HFF-Myc (cell line): ENCODE data around the gene ADRB1.

Experiments
- DNase-seq: peaks from one replicate; pipeline ENCODE4 v3.0.0-alpha.2; 2011; ENCODE audit warnings: low read depth; ENCODE audit errors: extremely low read depth
- H3K4me3 ChIP-seq: replicated peaks from 2 replicates; pipeline ENCODE4 v1.5.1; 2011; ENCODE audit warnings: low read depth, mild to moderate bottlenecking, control low read depth, low read length
- TF ChIP-seq, protein P1 (sequence below): IDR thresholded peaks from 2 replicates; pipeline ENCODE4 v1.5.1; 2012; ENCODE audit warnings: mild to moderate bottlenecking, low read depth, low read length, control low read depth; ENCODE audit errors: missing control alignments

The ADRB1 gene

DNA sequence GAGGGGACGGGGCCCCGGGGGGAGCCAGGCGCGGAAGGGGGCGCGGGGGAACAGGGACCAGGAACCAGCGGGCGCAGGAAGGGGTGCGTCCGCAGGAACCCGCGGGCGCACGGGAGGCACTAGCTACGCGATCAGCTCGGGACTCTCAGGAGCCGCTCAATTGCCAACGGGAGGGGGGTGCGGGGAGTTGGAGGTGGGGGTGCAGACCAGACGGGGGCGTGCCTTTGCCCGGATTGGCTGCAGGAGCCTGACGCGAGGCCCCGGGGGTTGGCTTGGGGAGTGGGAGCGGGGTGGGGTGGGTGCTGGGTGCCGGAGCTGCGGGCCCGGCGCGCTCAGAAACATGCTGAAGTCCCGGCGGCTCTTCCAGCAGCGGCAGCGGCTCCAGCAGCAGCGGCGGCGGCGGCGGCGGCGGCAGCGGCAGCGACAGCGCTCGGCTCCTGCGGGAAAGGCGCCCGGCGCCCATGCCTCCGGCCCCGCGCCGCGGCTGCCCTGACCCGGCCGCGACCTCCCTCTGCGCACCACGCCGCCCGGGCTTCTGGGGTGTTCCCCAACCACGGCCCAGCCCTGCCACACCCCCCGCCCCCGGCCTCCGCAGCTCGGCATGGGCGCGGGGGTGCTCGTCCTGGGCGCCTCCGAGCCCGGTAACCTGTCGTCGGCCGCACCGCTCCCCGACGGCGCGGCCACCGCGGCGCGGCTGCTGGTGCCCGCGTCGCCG, at the start of gene ADRB1:
Gene ADRB1, plus strand, starts transcription at position 335 of the 715 bp plus-strand sequence. Its CDS starts 267 bp downstream, at position 602.
- peak within 1 kb of the TSS; percentile 50 for H3K4me3 ChIP-seq
- no peak for DNase-seq
- TF ChIP-seq, protein P1, sequence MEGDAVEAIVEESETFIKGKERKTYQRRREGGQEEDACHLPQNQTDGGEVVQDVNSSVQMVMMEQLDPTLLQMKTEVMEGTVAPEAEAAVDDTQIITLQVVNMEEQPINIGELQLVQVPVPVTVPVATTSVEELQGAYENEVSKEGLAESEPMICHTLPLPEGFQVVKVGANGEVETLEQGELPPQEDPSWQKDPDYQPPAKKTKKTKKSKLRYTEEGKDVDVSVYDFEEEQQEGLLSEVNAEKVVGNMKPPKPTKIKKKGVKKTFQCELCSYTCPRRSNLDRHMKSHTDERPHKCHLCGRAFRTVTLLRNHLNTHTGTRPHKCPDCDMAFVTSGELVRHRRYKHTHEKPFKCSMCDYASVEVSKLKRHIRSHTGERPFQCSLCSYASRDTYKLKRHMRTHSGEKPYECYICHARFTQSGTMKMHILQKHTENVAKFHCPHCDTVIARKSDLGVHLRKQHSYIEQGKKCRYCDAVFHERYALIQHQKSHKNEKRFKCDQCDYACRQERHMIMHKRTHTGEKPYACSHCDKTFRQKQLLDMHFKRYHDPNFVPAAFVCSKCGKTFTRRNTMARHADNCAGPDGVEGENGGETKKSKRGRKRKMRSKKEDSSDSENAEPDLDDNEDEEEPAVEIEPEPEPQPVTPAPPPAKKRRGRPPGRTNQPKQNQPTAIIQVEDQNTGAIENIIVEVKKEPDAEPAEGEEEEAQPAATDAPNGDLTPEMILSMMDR = no peak

DNA sequence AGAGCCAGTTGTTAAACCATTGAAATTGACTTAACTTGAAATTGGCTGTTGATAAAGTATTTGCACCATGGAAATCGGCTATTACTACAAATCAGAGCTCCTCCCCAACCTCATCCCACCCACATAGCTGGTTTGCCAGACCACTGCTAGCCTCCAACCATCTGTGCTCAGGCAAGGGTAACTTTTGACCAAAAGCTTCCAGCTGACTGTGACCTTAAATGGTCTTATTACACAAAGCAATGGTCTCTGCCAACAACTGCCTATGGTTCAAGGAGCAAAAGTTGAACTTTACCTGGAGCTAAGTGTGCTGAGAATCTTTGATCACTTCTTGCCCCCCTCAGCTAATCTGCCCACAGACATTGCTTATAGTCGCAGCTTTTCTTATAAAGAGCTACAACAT, 48.5 kb upstream of the ADRB1 start:
- no peak for DNase-seq
- H3K4me3 ChIP-seq = no peak overlapping the region
- TF ChIP-seq, protein P1 = no peak

DNA sequence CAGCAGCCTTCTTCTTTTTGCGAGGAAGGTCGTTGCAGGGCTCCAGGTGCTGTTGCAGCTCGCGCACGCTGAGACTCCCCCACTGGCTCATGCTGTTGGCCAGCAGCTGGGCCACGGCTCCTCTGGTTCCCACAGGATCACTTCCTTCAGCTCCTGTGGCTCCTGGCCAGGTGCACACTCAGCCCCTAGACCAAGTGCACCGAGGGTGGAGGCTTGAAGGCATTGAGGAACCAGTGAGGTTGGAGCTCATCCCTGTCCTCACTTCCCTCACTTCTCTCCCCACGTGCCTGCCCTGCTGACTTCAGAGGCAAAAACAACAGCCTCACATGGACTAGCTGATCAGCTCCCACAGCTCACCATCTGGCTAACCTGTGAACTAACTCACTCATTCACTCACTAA, 46.2 kb upstream of the ADRB1 start:
- no peak overlapping the region for H3K4me3 ChIP-seq
- TF ChIP-seq, protein P1 = no peak
- DNase-seq = no peak

DNA sequence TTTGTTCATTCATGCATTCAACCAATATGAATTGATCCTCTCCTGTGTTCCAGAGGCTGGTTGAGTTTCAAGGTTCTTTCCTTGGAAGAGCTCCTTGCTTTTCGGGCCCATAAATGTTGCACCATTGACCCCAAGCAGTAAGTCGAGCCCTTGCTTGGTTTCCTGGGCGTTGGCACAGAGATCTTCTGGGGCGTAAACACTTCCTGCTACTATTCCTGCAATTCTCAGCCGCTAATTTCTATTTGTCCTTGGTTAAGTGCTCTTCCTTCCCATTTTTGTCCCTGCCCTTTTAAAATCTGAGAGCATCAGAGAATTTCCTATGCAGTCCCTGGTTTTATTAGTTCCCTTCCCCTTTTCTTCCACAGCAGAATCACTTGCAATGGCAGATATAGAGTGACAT, 44.1 kb upstream of the ADRB1 start:
- no peak overlapping the region for H3K4me3 ChIP-seq
- TF ChIP-seq, protein P1 = no peak
- no peak for DNase-seq

DNA sequence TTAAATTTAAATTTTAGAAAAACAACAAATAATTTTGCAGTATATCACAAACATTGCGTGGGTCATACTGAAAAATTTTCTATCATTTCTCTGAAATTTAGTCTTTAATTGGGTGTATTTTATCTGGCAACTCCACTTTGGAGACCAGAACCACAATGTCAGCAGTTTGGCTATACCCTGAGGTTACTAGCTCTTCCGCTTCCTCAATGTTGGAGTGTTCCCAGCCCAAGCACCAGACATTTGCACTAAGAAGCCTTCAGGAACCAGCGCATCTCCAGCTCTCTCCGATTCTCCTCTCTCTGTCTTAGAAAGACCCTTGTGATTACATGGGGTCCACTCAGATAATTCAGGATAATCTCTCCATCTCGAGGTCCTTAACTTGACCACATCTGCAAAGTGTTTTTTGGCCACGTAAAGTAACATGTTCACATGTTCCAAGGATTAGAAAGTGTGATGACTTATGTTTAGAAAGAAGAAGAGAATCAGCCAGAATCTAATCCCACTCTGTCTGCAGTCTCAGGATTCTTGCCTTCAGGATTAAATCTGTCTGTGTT, 43.1 kb upstream of the ADRB1 start:
- no peak overlapping the region for H3K4me3 ChIP-seq
- no peak for DNase-seq
- TF ChIP-seq, protein P1 = no peak

DNA sequence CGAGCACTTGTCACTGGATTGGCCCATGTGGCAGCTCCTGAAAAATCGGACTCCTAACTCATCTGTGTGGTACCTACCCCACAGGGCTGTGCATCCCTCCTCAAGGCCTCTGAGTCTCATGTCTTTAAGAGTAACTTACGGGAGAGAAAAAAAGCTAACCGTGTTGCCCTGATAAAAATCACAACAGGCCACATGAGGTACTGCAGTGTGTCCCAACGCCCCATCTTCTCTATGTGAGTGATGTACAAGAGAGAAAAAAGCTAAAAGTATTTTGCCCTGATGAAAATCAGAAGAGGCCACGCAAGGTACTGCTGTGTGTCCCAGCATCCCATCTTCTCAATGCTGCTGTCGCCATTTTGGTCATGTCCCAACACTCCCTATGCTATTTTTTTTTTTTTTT, 41.2 kb upstream of the ADRB1 start:
- DNase-seq = no peak
- TF ChIP-seq, protein P1 = no peak
- no peak overlapping the region for H3K4me3 ChIP-seq
